ELR (cell line): ENCODE results near the gene NBPF12.
"Not testable (repeated sequence)": the region's sequence is repeated elsewhere in the genome, so short reads cannot be mapped to it uniquely, and the experiment has no call there.

Source experiments
- DNase-seq: peaks from one replicate; pipeline ENCODE4 v3.0.0-alpha.2; 2015; ENCODE audit warnings: low read depth

Gene NBPF12

DNA sequence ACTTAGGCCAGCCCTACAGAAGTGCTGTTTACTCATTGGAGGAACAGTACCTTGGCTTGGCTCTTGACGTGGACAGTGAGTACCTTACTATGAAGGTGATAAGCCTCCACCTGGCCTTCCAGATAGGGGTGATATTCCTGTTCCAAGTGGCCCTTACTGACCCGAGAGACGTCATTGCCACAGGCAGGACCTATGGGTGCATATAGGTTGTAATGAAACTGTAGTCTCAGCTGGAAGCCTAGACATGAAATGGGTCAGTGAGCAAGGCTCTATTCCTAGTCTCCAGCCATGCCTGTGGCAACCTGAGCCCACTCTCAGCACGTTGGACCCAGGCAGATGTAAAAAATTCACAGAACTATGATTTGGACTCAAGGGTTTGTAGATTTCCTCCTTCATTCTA is 48.3 kb downstream of the NBPF12 start:
- not testable (repeated sequence) for DNase-seq

DNA sequence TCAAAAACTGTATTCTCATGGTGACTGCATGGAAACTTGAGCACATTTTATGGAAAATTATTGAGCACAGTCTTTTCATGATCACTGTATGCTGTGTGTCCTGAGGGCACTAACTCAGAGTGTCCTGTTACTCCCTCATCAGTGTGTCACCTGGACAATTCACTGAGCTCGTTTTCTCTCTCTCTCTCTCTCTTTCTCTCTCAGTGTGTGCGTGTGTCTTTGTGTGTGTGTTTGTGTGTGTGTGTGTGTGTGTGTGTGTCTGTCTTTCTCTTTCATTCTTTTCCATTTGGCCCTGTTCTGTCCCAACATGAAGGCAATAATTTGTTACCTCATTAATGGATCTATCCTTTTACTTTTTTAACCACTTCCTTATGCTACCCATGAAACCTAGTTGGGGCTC is 49.4 kb downstream of the NBPF12 start:
- DNase-seq = not testable (repeated sequence)

DNA sequence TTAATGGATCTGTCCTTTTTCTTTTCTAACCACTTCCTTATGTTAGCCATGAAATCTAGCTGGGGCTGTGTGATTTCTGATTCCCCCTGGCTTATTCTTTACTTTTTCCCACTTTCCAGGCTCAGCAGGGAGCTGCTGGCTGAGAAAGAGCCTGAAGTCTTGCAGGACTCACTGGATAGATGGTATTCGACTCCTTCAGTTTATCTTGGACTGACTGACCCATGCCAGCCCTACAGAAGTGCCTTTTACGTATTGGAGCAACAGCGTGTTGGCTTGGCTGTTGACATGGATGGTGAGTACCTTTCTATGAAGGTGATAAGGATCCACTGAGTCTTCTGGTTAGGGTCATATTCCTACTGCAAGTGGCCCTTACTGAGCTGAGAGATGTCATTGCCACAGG is 51.3 kb downstream of the NBPF12 start:
- DNase-seq = peak; percentile 1

DNA sequence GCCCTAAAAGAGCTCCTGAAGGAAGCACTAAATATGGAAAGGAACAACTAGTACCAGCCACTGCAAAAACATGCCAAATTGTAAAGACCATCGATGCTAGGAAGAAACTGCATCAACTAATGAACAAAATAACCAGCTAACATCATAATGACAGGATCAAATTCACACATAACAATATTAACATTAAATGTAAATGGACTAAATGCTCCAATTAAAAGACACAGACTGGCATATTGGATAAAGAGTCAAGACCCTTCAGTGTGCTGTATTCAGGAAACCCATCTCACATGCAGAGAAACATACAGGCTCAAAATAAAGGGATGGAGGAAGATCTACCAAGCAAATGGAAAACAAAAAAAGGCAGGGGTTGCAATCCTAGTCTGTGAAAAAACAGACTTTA is 70.4 kb downstream of the NBPF12 start:
- not testable (repeated sequence) for DNase-seq

DNA sequence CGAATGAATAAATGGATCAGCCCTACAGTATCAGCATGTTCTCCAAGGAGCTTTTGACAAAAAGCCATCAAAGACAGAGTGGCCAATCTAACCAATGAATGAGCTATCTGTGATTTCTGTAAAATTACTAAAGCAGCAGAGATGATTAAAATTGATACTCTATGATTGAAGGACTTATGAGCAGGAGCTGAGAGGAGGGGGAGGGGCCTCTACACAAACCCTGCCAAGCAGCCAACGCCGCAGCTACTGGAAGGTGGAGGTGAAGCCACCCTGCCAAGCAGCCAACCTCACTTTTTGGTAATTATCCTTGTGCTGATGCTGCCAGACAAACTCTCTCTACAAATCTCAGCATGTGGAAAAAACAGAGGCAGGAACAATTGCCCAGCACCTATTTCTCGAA is 88.9 kb downstream of the NBPF12 start:
- DNase-seq = not testable (repeated sequence)

DNA sequence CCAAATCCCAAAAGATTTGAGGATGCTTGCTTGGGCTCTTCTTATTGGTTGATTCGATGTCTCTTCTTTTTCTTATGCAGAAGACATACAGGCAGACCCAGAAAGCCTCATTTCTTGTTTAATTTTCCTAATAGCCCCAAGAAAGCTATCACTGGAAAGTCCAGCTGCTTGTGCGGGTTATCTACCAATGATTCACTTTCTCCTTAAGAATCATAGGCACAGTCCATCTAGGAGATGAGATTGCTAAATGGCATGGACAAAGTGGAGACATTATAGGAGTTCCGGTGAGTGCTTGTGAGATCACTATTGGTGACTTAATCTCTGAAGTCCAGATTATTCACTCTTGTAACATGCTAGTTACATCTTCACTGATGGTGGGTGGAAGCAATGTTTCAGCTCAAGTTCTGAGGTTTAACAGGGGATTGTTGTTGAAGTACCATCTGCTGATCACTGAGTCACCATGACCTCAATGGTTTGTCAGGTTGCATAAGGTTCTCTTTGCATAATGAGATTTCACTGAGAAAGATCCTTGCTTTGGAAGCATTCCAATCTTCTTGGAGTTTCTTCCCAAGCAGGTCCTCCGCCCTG is 92.0 kb downstream of the NBPF12 start:
- peak; percentile 65 for DNase-seq

DNA sequence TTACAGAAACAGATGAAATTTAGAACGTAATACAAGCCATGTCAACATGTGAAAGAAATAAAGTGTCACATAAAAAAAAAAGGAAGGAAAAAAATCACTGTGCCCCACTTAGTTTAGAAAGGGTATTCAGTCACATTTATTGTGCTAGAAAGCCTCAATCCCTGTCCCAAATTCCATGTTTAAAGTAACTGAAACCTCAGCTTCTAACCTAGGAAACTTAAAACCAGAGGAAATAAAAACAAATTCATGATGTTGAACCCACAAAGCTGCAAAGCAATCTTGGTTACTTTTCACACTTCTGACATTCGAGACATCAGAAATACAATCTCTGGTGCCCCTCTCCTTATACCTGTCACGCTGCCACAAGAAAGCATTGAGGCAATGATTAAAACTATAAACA is 101.8 kb downstream of the NBPF12 start:
- DNase-seq = no peak

DNA sequence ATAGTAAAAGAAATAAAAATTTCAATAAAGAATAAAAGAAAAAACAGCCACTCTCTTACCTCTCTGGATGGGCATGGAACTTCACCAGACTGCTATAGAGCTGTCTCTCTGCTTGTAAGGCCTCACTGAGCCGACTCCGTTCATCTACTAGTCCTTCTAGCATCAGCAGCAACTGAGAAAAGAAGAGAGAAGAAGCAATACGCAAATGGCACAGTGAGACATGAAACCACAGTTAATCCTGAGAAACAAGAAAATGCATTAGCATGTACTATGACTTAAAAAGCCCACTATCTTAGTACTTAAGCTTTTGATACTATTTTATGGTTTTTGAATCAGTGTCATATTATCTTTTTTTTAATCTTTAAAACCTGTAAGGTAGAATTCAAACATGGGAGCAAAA is 104.8 kb downstream of the NBPF12 start:
- not testable (repeated sequence) for DNase-seq

DNA sequence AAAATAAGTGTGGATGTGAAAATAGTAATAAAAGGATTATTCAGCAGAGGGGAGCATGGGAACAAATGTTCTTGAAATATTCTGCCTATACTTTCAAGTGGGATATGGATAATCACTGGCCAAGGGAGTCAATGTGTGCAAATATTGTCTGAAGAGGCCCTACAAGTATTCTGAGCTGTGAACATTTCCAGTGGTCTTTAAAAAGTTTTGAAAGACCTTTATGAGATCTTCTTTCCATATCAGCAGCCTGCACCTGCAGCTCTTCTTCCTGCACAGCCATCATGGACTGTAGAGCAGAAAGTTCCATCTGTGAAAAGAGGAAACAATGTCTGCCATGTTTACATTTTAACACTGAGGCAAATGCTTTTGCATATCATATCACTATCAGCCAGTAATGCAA is 106.4 kb downstream of the NBPF12 start:
- DNase-seq = not testable (repeated sequence)
